Ramos (cell line): Measurements from ENCODE around the gene DMTF1.
"Not testable (repeated sequence)": the region's sequence is repeated elsewhere in the genome, so short reads cannot be mapped to it uniquely, and the experiment has no call there.

Source experiments
- in situ Hi-C: fragments of 300-500 bp; cut with MboI; formaldehyde crosslinking; loops from one replicate; pipeline ENCODE4 v1.14.3; 2022; ENCODE audit warnings: low sequenced_read_pairs; ENCODE audit not compliant: unreplicated experiment

DMTF1 gene

GRCh38 chr7:87152112-87152896 is at the start of gene DMTF1:
Gene DMTF1, plus strand, starts transcription at chr7:87152453. Its CDS starts 12,489 bp downstream, at chr7:87164942.
- in situ Hi-C loops, result no loop called here

- in situ Hi-C loops, result no loop called here
Observed at GRCh38 chr7:87105401-87105800, 46.9 kb upstream of the DMTF1 start.

GRCh38 chr7:87106974-87107612 is 45.2 kb upstream of the DMTF1 start:
- in situ Hi-C loops, result no loop called here

- in situ Hi-C loops, result no loop called here
Observed at GRCh38 chr7:87107949-87108776, 44.1 kb upstream of the DMTF1 start.

- in situ Hi-C loops, result no loop called here
Observed at GRCh38 chr7:87110778-87111177, 41.5 kb upstream of the DMTF1 start.

GRCh38 chr7:87111877-87112276 is 40.4 kb upstream of the DMTF1 start:
- in situ Hi-C loops, result no loop called here

GRCh38 chr7:87113077-87113476 is 39.2 kb upstream of the DMTF1 start:
- in situ Hi-C loops, result no loop called here

- in situ Hi-C loops, result not testable (repeated sequence)
Observed at GRCh38 chr7:87113904-87114303, 38.3 kb upstream of the DMTF1 start.

GRCh38 chr7:87115772-87116171 is 36.5 kb upstream of the DMTF1 start:
- in situ Hi-C loops, result not testable (repeated sequence)

- in situ Hi-C loops, result no loop called here
Observed at GRCh38 chr7:87116315-87116714, 35.9 kb upstream of the DMTF1 start.

GRCh38 chr7:87119581-87119980 is 32.7 kb upstream of the DMTF1 start:
- in situ Hi-C loops, result no loop called here

GRCh38 chr7:87123105-87123504 is 29.1 kb upstream of the DMTF1 start:
- in situ Hi-C loops, result no loop called here

GRCh38 chr7:87127019-87127418 is 25.2 kb upstream of the DMTF1 start:
- in situ Hi-C loops, result loop anchor here (25.0 kb wide), 1 partner anchor 190 kb away; no protein-coding TSS in a partner anchor

- in situ Hi-C loops, result loop anchor here (25.0 kb wide), 1 partner anchor 192 kb away; no protein-coding TSS in a partner anchor
Observed at GRCh38 chr7:87128861-87129267, 23.4 kb upstream of the DMTF1 start.

- in situ Hi-C loops, result loop anchor here (25.0 kb wide), 1 partner anchor 192 kb away; no protein-coding TSS in a partner anchor
Observed at GRCh38 chr7:87129332-87129731, 22.9 kb upstream of the DMTF1 start.

GRCh38 chr7:87129848-87130247 is 22.4 kb upstream of the DMTF1 start:
- in situ Hi-C loops, result loop anchor here (25.0 kb wide), 1 partner anchor 193 kb away; no protein-coding TSS in a partner anchor

GRCh38 chr7:87131771-87132170 is 20.5 kb upstream of the DMTF1 start:
- in situ Hi-C loops, result loop anchor here (25.0 kb wide), 1 partner anchor 194 kb away; no protein-coding TSS in a partner anchor

- in situ Hi-C loops, result loop anchor here (25.0 kb wide), 1 partner anchor 200 kb away; no protein-coding TSS in a partner anchor
Observed at GRCh38 chr7:87137271-87137670, 15.0 kb upstream of the DMTF1 start.

- in situ Hi-C loops, result loop anchor here (25.0 kb wide), 1 partner anchor 202 kb away; no protein-coding TSS in a partner anchor
Observed at GRCh38 chr7:87139514-87139913, 12.7 kb upstream of the DMTF1 start.

- in situ Hi-C loops, result loop anchor here (25.0 kb wide), 1 partner anchor 203 kb away; no protein-coding TSS in a partner anchor
Observed at GRCh38 chr7:87140271-87140748, 11.9 kb upstream of the DMTF1 start.
